Activated CD4-positive, alpha-beta T cell treated with anti-CD3 and anti-CD28 coated beads for 4 hours (primary cell): ENCODE measurements around the gene LPP.
"Not testable (repeated sequence)": the region's sequence is repeated elsewhere in the genome, so short reads cannot be mapped to it uniquely, and the experiment has no call there.

ENCODE experiments used
- DNase-seq, 2 donors: peaks; one replicate each; pipeline ENCODE4 v3.0.0-alpha.2; 2020

LPP gene

DNA sequence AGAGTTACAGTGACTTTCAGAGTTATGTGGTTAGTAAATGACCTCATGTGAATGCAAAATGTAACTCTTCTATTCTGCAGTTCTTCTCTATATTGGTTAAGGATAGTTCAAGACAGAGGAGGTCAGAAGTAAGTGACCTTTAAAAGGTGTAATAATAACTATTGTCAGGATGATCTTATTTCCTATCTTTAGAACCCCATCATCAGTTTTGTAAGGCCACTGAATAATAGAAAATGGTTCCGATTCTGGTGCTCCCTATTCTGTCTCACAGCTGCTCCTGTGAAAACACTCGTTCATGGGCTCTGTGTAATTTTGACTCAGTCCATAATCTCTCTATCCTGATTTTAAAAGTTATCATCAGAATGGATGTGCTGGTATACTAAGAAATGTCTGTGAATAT, 463.3 kb downstream of the LPP start:
- no peak for DNase-seq

DNA sequence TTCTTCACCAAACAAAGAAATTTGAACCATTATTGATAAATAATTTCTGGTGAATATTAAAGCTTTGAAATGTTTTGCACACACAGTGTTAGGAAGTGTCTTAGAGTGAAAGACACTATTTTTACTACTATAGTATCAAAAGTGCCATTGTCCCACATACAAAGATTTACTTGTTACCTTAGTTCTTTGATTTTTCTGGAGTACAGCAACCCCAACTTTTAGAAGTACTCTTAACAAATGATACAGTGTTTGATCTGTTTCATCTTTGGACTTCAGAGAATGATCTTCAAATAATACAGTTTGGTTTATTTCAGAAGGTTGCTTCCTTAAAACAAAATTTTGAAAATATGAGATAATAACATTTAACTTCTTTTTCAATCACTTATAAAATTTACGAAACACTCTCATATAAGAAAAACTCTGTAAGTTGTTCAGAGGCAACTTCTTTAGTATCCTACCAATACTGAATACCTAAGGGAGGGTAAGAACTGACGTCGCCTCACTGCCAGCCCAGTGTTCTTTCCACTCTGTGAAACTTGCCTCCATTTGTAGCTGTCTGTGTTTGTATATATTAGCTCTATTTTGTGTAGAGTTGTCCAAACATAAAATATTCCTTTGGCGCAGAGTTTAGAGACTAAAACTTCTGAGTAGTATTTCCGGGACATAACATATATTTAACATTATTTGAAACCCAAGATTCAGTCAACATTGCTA, 464.2 kb downstream of the LPP start:
- no peak for DNase-seq

DNA sequence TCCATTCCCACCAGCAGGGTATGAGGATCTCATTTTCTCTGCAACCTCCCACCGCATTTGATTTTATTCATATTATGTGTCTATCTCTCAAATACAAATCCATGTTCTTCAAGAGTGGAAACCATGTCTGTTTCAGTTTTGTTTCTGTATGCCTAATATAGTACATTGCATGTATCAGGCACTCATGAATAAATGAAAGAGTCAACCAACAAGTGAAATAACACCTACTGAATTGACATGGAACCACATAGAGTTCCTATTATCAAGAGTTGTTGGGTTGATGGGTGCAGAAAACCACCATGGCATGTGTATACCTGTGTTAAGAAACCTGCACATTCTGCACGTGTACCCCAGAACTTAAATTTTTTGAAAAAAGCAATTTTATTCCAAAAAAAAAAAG, 466.8 kb downstream of the LPP start:
- DNase-seq = no peak

DNA sequence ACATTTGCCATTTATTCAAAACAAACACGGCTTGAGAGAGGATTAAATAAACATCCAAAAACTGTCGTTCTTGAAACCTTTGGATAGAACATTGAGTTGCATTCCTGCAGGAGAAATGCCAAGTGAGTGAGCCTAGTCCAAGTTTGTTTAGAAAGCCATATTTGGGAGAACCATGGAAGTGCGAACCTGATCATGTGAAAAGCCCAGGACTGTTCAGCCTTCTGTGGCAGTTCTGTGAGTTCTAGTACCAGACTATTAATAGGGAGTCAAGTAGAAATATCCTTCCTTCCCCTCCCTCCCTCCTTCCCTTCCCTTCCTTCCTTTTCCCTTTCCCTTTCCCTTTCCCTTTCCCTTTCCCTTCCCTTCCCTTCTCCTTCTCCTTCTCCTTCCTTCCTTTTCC, 470.4 kb downstream of the LPP start:
- DNase-seq = no peak

DNA sequence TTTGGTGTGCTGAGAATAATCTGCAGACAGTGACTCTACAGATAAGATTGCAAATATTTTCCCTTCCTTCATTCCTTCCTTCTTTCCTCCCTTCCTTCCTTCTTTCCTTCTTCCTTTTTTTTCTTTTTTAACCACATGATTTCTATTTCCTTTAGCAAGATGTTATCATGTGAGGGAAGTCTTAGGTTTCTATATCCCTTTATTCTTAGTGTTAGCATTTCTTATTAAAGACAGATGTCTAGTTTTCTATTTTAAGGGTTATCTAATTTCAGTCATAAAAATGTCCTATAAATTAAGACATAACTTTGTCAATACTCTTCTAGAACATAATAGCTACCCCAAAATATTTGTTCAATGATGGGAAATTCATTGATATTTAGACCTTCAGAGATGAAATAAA, 470.9 kb downstream of the LPP start:
- DNase-seq = no peak

DNA sequence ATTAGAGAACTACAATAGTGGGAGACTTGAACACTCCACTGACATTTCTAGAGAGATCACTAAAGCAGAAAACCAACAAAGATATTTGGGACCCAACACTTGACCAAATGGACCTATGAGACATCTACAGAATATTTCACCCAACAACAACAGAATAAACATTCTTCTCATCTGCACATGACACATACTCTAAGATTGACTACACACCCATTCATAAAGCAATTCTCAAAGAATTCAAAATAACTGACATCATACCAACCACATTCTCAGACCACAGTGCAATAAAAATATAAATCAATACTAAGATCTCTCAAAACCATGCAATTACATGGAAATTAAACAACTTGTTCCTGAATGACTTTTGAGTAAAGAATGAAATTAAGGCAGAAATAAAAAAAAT, 473.7 kb downstream of the LPP start:
- no peak for DNase-seq

DNA sequence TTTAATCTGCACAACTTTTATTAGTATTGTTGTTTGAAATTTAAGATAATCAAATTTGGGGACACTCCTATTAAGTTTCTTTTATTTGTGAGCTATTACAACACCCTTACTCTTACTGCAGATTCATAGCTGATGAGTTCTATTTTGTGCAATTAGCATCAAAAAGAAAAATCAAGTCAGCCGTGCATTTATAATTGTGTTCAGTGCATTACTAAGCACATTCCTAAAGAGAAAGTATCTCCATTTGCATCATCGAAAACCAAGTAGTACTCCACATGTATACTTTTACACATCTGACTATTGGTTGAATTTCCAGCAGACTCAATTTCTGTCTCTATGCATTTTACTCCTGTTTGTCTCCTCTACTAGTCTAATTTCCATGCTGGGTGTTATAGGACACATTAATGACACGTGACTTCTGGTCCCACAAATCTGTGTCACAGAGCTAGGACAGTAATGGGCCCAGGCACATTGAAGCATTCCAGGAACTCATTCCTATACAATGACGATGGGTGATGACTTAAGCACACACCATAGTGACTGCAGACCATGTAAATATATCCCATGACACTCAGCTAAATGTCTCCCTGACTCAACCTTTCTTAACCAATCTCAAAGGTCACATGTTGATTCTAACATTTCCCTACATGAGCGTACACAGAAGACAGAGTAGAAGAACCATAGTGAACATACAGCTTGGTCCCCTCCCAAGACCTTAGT, 477.5 kb downstream of the LPP start:
- no peak for DNase-seq

DNA sequence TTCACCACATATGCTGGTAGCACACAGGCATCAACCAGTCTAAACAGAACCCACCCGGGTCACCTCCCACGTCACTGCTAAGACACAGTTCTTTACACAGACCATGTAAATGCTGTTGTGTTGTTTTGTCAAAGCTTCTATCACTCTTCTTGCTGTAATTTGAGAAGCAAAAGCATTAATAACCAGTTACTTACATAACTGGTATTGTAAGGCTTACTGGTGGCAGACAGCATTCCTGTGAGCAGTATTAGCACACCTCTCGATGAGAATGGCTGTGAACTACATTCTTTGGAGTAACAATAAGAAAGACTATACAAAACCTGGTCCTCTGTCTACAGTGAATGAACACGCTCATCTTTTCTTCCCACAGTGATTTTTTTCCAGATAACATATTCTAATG, 479.2 kb downstream of the LPP start:
- no peak for DNase-seq

DNA sequence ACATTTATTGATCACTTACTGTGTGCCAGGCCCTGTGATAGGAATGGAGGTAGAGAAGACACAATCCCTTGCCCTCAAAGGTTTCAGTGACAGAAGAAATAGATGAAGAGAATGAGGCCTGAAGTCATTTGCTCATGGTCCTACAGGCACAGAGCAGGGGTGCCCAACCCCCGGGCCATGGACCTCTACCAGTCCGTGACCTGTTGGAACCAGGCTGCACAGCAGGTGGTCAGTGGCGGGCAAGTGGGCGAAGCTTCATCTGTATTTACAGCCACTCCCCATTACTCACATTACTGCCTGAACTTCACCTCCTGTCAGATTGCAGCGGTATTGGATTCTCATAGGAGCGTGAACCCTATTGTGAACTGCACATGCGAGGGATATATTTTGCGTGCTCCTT, 480.3 kb downstream of the LPP start:
- DNase-seq = no peak

DNA sequence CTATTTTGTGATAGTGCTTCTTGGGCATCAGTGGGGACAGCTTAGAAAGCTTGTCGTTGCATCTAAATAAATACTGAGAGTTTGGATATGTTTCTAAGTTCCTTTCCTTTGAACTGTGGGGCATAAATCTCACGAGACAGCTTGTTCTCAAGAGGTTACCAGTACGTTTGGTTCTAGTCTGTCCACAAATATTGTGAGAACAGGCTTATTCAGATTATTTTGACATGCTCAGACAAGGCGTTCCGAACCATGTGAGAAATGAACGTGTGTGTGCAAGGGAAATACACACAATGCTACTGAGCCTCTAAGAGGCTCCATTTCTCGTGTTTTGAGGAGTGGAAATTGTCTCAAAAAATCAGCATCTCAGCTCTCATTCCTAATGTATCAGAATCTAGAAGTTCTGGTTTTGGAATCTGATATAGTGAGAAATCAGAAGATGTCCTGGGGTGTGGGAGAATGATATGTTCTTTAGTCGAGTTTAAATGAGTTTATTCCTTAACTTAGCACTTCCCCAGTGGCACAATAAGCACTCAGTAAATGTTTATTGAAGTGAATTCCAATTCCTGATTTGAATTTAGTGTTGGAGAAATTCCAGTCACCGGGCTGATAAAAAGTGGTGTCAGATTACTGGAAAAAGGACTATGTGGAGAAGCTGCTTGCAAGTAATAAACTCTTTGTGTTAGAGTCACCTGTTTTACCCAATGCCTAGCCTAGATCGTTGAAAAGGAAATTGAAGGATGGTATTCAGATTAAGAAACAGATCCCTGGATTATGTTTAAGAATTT, 481.5 kb downstream of the LPP start:
- no peak for DNase-seq

DNA sequence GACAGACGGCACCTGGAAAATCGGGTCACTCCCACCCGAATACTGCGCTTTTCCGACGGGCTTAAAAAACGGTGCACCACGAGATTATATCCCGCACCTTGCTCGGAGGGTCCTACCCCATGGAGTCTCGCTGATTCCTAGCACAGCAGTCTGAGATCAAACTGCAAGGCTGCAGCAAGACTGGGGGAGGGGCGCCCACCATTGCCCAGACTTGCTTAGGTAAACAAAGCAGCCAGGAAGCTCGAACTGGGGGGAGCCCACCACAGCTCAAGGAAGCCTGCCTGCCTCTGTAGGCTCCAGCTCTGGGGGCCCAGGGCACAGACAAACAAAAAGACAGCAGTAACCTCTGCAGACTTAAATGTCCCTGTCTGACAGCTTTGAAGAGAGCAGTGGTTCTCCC, 482.3 kb downstream of the LPP start:
- DNase-seq = not testable (repeated sequence)

DNA sequence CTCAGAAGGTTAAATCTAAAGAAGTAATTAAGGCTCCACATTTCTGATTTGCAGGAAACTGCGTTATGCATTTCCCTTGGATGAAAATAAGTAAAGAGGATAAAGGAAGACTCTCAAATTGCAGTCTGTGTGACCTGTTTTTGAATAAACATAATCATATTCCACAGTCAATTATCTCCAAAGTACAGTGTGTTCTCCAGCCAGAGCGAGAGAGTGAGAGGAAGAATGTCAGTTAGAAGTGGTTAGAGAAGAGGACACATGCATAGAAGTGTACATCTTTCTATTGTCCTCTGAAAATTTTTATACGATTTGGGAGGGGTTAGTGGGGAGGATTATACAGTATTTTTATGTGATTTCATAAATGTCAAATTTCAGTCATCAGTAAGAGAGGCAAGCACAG, 487.1 kb downstream of the LPP start:
- no peak for DNase-seq

DNA sequence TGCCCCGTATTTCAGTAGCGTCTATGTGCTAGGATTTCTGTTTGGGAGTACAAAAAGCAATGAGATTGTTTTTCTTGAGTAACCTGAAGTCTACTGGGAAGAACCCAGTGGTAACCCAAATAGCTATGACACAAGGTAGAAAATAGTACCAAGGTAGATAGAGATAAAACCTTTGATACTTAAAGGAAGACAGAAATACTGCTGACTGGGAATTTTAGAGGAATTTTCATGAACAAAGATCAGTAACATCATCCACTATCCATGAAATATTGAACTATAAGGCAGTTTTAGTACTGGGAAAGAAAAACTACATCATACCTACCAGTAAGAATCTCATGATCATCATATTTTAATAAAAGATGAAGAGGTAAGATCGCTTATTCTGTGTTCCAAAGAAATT, 489.8 kb downstream of the LPP start:
- DNase-seq = no peak

DNA sequence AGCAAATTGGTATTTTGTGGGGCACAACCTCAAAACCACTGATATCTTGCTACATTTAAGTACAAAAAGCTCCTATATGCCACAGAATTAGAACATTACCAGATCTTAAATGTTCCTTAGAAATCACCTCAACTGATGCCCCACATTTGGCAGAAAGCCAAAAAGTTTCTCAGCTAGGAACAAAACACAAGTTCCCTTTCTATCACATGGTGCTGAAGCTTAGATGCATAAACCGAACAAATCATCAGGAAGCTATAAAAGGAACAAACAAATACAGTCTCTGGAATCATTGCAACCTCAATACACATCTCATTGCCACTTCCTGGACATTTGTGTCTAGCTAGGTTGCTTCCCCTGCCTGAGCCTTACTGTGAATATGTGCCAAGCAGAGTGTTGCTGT, 492.6 kb downstream of the LPP start:
- no peak for DNase-seq

DNA sequence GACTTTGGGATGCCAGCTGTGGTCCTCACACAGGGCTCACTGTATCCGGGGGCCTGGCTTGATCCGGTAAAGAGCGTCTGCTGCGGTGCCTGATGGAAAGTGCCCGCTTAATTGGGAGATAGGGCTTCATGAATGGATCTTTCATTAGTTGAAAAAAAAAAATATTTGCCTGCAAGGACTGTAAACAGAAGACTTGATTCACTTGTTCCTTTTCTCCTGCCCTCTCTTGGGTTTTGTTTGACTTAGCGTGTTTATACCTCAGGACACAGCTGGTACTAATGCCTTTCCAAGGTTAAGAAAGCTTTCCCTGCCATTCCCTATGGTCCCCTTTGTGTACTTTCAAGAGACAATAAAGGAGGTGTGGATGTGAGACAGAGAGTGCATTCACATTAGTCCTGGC, 493.3 kb downstream of the LPP start:
- no peak for DNase-seq

DNA sequence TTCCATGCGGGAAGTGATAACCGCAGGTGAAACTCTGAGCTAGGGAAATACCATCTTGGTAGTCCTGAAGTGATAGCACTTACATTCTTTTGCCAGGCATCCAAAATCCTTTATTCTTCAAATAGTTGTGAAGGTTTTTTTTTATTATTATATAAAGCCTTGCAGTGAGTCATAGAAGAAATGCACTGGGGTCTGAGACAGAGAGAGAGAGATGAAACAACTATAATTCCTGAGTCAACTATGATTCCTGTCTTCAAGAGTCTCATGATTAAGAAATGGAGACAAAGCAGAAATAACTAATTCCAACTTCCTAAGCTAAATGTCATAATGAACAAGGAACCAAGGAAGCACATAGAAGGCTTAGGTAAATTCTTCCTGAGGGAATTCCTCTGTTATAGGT, 495.6 kb downstream of the LPP start:
- no peak for DNase-seq

DNA sequence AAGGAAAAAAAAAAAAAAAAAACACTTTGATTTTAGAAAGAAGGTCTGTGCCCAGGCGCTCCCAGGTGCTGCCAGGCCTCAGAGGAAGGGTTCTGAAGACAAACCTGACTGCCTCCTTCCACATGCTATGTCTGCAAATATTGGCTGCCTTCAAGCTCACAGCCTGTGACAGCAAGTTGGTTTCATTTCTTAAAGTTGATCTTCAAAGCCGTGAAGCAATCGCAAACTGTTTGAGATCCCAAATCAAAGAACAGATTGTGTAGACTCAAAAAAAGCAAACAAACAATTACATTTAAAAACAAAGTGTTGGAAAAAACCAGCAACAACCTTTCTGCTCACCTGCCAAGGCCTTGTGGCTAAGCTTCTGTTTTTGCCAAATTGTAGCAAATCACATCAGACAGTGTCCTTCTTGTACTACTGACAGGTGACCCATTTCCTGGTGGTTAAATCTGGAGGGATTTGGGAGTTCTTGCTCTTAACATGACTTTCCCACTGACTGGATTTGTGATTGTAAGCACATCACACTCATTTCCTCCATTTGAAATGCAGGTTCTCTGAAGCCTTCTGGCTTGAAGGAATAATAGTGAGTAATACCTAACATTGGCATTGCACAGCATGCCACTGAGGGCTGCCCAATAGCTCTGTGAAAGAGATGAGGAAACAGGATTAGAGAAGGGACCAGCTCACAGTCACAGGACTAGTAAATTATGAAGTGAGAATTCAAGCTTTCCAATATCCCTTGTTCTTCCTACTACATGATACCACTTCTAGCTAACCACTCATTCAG, 502.4 kb downstream of the LPP start:
- DNase-seq = no peak

DNA sequence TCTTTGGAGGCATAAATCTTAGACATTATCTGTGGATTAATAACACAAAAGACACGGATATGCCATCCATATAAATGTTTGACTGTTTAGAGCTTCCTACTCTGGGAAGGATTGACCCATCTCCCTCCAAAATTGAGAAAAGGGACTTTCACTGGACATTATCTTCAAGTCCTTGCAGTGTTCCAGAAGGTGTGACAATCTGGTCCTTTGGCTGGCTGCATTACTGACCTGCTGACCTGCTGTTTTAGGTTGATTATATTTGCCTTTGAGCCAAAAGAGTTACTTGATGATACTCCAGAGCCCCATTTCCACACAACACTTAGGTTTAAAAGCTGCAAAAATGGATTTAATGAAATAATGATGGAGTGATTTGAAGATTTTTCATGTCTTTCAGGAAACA, 504.6 kb downstream of the LPP start:
- DNase-seq = no peak

DNA sequence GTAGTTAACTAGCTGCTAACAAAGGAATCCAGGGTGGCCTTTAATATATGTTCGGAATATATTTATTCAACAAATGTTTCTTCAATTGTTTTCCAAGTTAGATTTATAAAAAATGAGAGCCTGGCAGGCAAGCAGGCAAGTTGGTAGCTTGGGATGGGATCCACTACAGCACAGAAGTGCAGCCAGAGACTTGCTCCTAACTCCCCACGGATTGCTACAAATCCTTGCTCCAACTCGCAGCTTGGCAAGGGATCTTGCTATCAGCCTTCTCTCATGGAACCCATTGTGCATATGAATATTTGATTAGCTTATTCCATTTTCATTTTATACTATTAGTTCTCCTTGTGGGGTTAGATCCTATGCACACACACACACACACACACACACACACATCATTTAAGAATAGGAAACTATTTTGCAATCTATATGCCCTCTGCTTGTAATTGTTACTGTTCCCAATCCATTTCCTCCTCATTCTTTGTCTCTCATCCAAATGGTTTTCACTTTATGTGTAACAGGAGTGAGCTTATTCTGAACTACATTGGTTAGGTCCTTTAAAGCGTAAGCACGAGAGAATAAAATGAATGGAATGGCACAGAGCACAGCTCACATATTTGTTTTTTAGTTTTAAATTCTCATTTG, 505.6 kb downstream of the LPP start:
- no peak for DNase-seq

DNA sequence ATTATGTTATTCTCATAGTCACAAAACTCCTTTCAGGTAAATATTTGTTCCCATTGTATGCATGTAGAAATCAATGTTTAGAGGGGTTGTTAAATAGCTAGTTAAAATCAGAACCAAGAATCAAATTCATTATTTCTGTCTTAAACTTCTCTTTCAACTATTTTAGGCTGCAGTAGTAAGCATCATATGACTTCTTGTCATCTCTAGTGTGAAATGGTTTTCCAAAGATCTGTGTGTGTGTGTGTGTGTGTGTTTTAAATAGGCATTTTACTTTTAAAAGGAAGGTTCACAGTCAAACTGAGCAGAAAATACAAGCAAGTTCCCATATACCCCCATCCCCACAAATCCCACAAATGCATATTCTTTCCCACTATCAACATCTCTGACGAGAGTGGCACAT, 506.5 kb downstream of the LPP start:
- no peak for DNase-seq

DNA sequence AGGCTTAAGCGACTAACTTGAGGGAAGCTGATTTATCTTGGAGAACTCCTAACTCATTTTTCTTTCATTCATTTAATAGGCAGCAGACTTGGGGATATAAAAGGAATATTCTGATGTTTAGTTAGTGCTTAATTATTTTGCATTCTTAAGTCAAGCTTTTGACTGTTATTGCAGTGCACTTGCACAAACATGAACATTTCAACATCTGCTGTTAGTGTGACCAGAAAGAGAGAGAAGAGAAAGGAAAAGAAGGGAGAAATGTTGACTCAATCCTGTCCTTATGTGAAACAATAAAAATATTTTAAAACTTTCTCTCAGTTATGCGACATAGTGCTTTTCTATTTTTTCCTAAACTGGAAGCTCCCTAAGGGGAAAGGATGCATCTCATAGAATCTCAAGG, 507.8 kb downstream of the LPP start:
- DNase-seq = no peak

DNA sequence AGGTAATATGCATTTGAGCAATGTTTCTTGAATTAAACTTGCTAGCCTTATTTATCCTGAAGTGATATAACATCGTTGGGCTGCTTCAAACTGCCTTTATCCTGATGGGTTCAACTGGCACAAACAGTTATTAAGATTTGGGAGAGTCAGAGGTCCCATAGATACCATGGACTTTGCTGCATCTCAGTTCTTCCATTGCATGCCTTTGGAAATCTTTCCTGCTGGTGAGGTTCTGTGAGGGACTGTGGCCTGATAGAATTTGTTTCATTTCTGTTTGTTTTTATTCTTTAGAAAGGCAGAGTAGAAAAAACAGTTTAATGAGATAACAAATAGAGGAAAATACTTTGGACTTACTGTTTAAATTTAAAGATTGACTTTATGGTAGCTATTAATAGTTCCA, 508.3 kb downstream of the LPP start:
- no peak for DNase-seq

DNA sequence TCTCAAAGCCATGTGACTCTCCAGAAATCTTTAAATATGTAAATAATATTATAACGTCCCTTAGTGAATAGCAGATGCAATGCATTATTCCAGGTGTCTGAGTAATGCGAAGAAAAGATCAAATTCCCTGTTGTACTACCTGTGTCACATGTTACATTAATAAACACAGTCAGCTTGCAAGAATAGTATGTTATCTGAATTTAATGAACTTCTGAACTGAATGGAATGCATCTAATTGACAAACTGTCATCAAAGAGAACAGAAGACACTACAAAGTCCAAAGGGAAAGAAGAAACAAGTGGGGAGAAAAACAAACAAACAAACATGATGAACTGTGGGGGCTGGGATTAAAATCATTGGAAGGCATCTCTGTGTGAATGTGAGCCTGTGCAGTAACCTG, 508.8 kb downstream of the LPP start:
- no peak for DNase-seq
